Activated CD8-positive, alpha-beta memory T cell treated with anti-CD3 and anti-CD28 coated beads, Interleukin-2, amount 50 U/mL, for 4 hours (primary cell): ENCODE data around the gene LY9.

ENCODE experiments used
- DNase-seq: peaks from one replicate; pipeline ENCODE4 v3.0.0-alpha.2; 2020

Gene LY9

GRCh38 chr1:160795951-160796383, at the start of gene LY9:
LY9 (plus strand) TSS chr1:160796174; CDS start chr1:160796188, 14 bp downstream.
- DNase-seq, result peak; percentile 72

- no peak for DNase-seq
Measured at GRCh38 chr1:160746836-160747500, 49.0 kb upstream of the LY9 start.

GRCh38 chr1:160747717-160748116, 48.3 kb upstream of the LY9 start:
- DNase-seq, result no peak

GRCh38 chr1:160748181-160748877, 47.6 kb upstream of the LY9 start:
- DNase-seq, result no peak

- no peak for DNase-seq
Measured at GRCh38 chr1:160748878-160749269, 47.1 kb upstream of the LY9 start.

- no peak for DNase-seq
Measured at GRCh38 chr1:160750608-160751007, 45.4 kb upstream of the LY9 start.

GRCh38 chr1:160752406-160752805, 43.6 kb upstream of the LY9 start:
- DNase-seq, result no peak

- no peak for DNase-seq
Measured at GRCh38 chr1:160752924-160753323, 43.0 kb upstream of the LY9 start.

- DNase-seq, result no peak
Measured at GRCh38 chr1:160753594-160753993, 42.4 kb upstream of the LY9 start.

GRCh38 chr1:160755461-160755860, 40.5 kb upstream of the LY9 start:
- no peak for DNase-seq

- peak; percentile 26 for DNase-seq
Measured at GRCh38 chr1:160755911-160756848, 39.8 kb upstream of the LY9 start.

GRCh38 chr1:160756849-160757201, 39.1 kb upstream of the LY9 start:
- no peak for DNase-seq

GRCh38 chr1:160758521-160758920, 37.5 kb upstream of the LY9 start:
- DNase-seq, result no peak

- no peak for DNase-seq
Measured at GRCh38 chr1:160759740-160760139, 36.2 kb upstream of the LY9 start.

GRCh38 chr1:160761046-160761445, 34.9 kb upstream of the LY9 start:
- DNase-seq, result no peak

- DNase-seq, result no peak
Measured at GRCh38 chr1:160761886-160762285, 34.1 kb upstream of the LY9 start.

GRCh38 chr1:160763993-160764392, 32.0 kb upstream of the LY9 start:
- no peak for DNase-seq

GRCh38 chr1:160767395-160768294, 28.3 kb upstream of the LY9 start:
- DNase-seq, result peak; percentile 22

GRCh38 chr1:160768295-160768657, 27.7 kb upstream of the LY9 start:
- DNase-seq, result peak; percentile 87

- DNase-seq, result no peak
Measured at GRCh38 chr1:160772331-160772730, 23.6 kb upstream of the LY9 start.

- no peak for DNase-seq
Measured at GRCh38 chr1:160773093-160773492, 22.9 kb upstream of the LY9 start.

- no peak for DNase-seq
Measured at GRCh38 chr1:160774886-160775719, 20.9 kb upstream of the LY9 start.
